ENCODE measurements around the gene PEX26. TPM values are rescaled to one million over a fixed set of nuclear protein-coding genes. Genes with fewer than 3 reads are reported as not detected.
"Not testable (repeated sequence)": the region's sequence is repeated elsewhere in the genome, so short reads cannot be mapped to it uniquely, and the experiment has no call there.

Gene PEX26
- polyA plus RNA-seq, 6 donors from 2014 or later = 1.0 to 4.3 (median 2.4) TPM

- peaks cover 8 to 17% of the 10 kb centered on the region in 2 donors for H3K36me3 Mint-ChIP-seq
- H3K9me3 Mint-ChIP-seq = peaks cover 0 to 7% (median 5%) of the 10 kb centered on the region in 7 donors
- H3K4me3 Mint-ChIP-seq = no peak overlapping the region
- no peak overlapping the region for H3K27ac Mint-ChIP-seq
- ATAC-seq (ENCODE audit: low read depth in 2 of 2) (no peak), DNase-seq (no peak)
- H3K27me3 Mint-ChIP-seq = no peaks in the 10 kb centered on the region
- peaks cover 3 to 19% (median 17%) of the 10 kb centered on the region in 3 donors for H3K4me1 Mint-ChIP-seq
These were observed 23.7 kb downstream of the PEX26 start for GRCh38 chr22:18101536-18101935.

- peak; percentile 48 to 51 for ATAC-seq (ENCODE audit: low read depth in 2 of 2)
- H3K27ac Mint-ChIP-seq = no peak overlapping the region
- H3K36me3 Mint-ChIP-seq = peaks cover 3 to 22% of the 10 kb centered on the region in 2 donors
- no peak for DNase-seq
- peaks cover 0 to 14% (median 6%) of the 10 kb centered on the region in 7 donors for H3K9me3 Mint-ChIP-seq
- no peak overlapping the region for H3K4me3 Mint-ChIP-seq
- H3K27me3 Mint-ChIP-seq = no peaks in the 10 kb centered on the region
- peaks cover 3 to 17% (median 14%) of the 10 kb centered on the region in 3 donors for H3K4me1 Mint-ChIP-seq
These were observed 25.9 kb downstream of the PEX26 start for GRCh38 chr22:18103527-18104269.

- Mint-ChIP-seq H3K27ac (peak overlapping the region in 1 of 6 donors; percentile 79), H3K9me3 (peaks cover 0 to 14% (median 6%) of the 10 kb centered on the region in 7 donors), H3K27me3 (peaks cover 3 to 4% (median 4%) of the 10 kb centered on the region in 3 donors), H3K4me3 (peak overlapping the region in 2 of 8 donors; percentile 16 to 31), H3K4me1 (peaks cover 5 to 19% (median 16%) of the 10 kb centered on the region in 3 donors), H3K36me3 (peaks cover 3 to 22% of the 10 kb centered on the region in 2 donors)
- DNase-seq = no peak
- no peak for ATAC-seq (ENCODE audit: low read depth in 2 of 2)
These were observed 26.8 kb downstream of the PEX26 start for GRCh38 chr22:18104566-18104965.

- Mint-ChIP-seq H3K4me3 (peak overlapping the region in 1 of 8 donors; percentile 51), H3K4me1 (peaks cover 15 to 32% (median 27%) of the 10 kb centered on the region in 3 donors), H3K9me3 (peaks cover 0 to 14% (median 6%) of the 10 kb centered on the region in 7 donors), H3K27ac (peak overlapping the region in 1 of 6 donors; percentile 60), H3K27me3 (peaks cover 7 to 18% (median 16%) of the 10 kb centered on the region in 3 donors), H3K36me3 (peaks cover 3 to 22% of the 10 kb centered on the region in 2 donors)
- ATAC-seq (ENCODE audit: low read depth in 2 of 2); DNase-seq: not testable (repeated sequence)
These were observed 28.2 kb downstream of the PEX26 start for GRCh38 chr22:18105981-18106380.

GRCh38 chr22:18106550-18107341 lies 29.0 kb downstream of the PEX26 start:
- not testable (repeated sequence) for ATAC-seq (ENCODE audit: low read depth in 2 of 2); H3K27ac Mint-ChIP-seq; H3K4me3 Mint-ChIP-seq; DNase-seq
- Mint-ChIP-seq H3K27me3 (peaks cover 8 to 24% (median 22%) of the 10 kb centered on the region in 3 donors), H3K9me3 (peaks cover 0 to 14% (median 6%) of the 10 kb centered on the region in 7 donors), H3K4me1 (peaks cover 21 to 39% (median 26%) of the 10 kb centered on the region in 3 donors), H3K36me3 (peaks cover 3 to 22% of the 10 kb centered on the region in 2 donors)

- Mint-ChIP-seq H3K4me3 (no peak overlapping the region), H3K9me3 (peaks cover 0 to 14% (median 6%) of the 10 kb centered on the region in 7 donors), H3K36me3 (peaks cover 3 to 22% of the 10 kb centered on the region in 2 donors), H3K27ac (no peak overlapping the region), H3K4me1 (peaks cover 21 to 40% (median 25%) of the 10 kb centered on the region in 3 donors), H3K27me3 (peaks cover 20 to 27% (median 22%) of the 10 kb centered on the region in 3 donors)
- ATAC-seq (ENCODE audit: low read depth in 2 of 2) = no peak
- DNase-seq = no peak
These were observed 30.4 kb downstream of the PEX26 start for GRCh38 chr22:18108187-18108586.

- ATAC-seq (ENCODE audit: low read depth in 2 of 2) = no peak
- peaks cover 32 to 42% (median 32%) of the 10 kb centered on the region in 3 donors for H3K4me1 Mint-ChIP-seq
- peak overlapping the region in 1 of 6 donors; percentile 0 for H3K27ac Mint-ChIP-seq
- peaks cover 22 to 40% (median 25%) of the 10 kb centered on the region in 3 donors for H3K27me3 Mint-ChIP-seq
- peak overlapping the region; percentile 42 to 86 (median 80) for H3K4me3 Mint-ChIP-seq
- H3K36me3 Mint-ChIP-seq = peaks cover 2 to 19% of the 10 kb centered on the region in 2 donors
- peaks cover 0 to 14% (median 6%) of the 10 kb centered on the region in 7 donors for H3K9me3 Mint-ChIP-seq
- no peak for DNase-seq
These were observed 31.8 kb downstream of the PEX26 start for GRCh38 chr22:18109410-18110193.

- peaks cover 0 to 14% (median 6%) of the 10 kb centered on the region in 7 donors for H3K9me3 Mint-ChIP-seq
- peaks cover 22 to 41% (median 26%) of the 10 kb centered on the region in 3 donors for H3K27me3 Mint-ChIP-seq
- H3K36me3 Mint-ChIP-seq = peaks cover 0 to 16% of the 10 kb centered on the region in 2 donors
- peak within 1 kb of the TSS in 2 of 6 donors; percentile 0 to 56 for H3K27ac Mint-ChIP-seq
- peak within 1 kb of the TSS; percentile 42 to 86 (median 80) for H3K4me3 Mint-ChIP-seq
- DNase-seq (peak; percentile 7), ATAC-seq (ENCODE audit: low read depth in 2 of 2) (peak; percentile 48 to 50)
- H3K4me1 Mint-ChIP-seq = peaks cover 27 to 36% (median 36%) of the 10 kb centered on the region in 3 donors
These were observed 32.6 kb downstream of the PEX26 start, which contains the start of gene TUBA8 for GRCh38 chr22:18110194-18110953. Gene TUBA8 (plus strand): TSS chr22:18110809. CDS start chr22:18110866, 57 bp downstream.

- Mint-ChIP-seq H3K4me1 (peaks cover 27 to 36% (median 36%) of the 10 kb centered on the region in 3 donors), H3K27ac (peak overlapping the region in 1 of 6 donors; percentile 30), H3K4me3 (peak overlapping the region; percentile 13 to 85 (median 72)), H3K27me3 (peaks cover 22 to 41% (median 26%) of the 10 kb centered on the region in 3 donors), H3K9me3 (peaks cover 0 to 9% (median 3%) of the 10 kb centered on the region in 7 donors), H3K36me3 (peaks cover 0 to 9% of the 10 kb centered on the region in 2 donors)
- DNase-seq (no peak), ATAC-seq (ENCODE audit: low read depth in 2 of 2) (no peak)
These were observed 33.4 kb downstream of the PEX26 start for GRCh38 chr22:18110954-18111758.

GRCh38 chr22:18111759-18112330 lies 34.1 kb downstream of the PEX26 start:
- DNase-seq (no peak), ATAC-seq (ENCODE audit: low read depth in 2 of 2) (no peak)
- H3K36me3 Mint-ChIP-seq = peaks cover 0 to 2% of the 10 kb centered on the region in 2 donors
- peaks cover 27 to 36% (median 36%) of the 10 kb centered on the region in 3 donors for H3K4me1 Mint-ChIP-seq
- peaks cover 0 to 6% (median 0%) of the 10 kb centered on the region in 7 donors for H3K9me3 Mint-ChIP-seq
- H3K4me3 Mint-ChIP-seq = peak overlapping the region in 6 of 8 donors; percentile 9 to 77 (median 42)
- no peak overlapping the region for H3K27ac Mint-ChIP-seq
- peaks cover 22 to 41% (median 26%) of the 10 kb centered on the region in 3 donors for H3K27me3 Mint-ChIP-seq

GRCh38 chr22:18112440-18112839 lies 34.6 kb downstream of the PEX26 start:
- H3K9me3 Mint-ChIP-seq = no peaks in the 10 kb centered on the region
- peak overlapping the region in 1 of 8 donors; percentile 16 for H3K4me3 Mint-ChIP-seq
- H3K27ac Mint-ChIP-seq = no peak overlapping the region
- DNase-seq (no peak), ATAC-seq (ENCODE audit: low read depth in 2 of 2) (no peak)
- H3K4me1 Mint-ChIP-seq = peaks cover 27 to 36% (median 36%) of the 10 kb centered on the region in 3 donors
- peaks cover 22 to 41% (median 26%) of the 10 kb centered on the region in 3 donors for H3K27me3 Mint-ChIP-seq
- H3K36me3 Mint-ChIP-seq = no peaks in the 10 kb centered on the region
